OCI-LY7 (cell line): ENCODE data around the gene DAB2IP. TPM values are rescaled to one million over a fixed set of nuclear protein-coding genes. Genes with fewer than 3 reads are reported as not detected.

Experiments used
- BruUV-seq: library from RNA; stranded (reverse); fragments of 400-500 nt; replicated peaks from 2 replicates; lab custom pipeline; 2021; lab: Mats Ljungman, UMichigan
- CTCF ChIA-PET: fragments of 300-600 bp; sonication (Branson Sonifier 250); formaldehyde crosslinking; loops from one replicate; lab custom pipeline; 2022; ENCODE audit warnings: antibody characterized with exemption; ENCODE audit not compliant: unreplicated experiment; lab: Charles Lee
- POLR2A ChIA-PET: fragments of 300-600 bp; sonication (Branson Sonifier 250); formaldehyde crosslinking; loops from one replicate; lab custom pipeline; 2022; ENCODE audit warnings: antibody characterized with exemption; lab: Charles Lee
- DNase-seq: peaks from one replicate; pipeline ENCODE4 v3.0.0-alpha.2; 2015; ENCODE audit warnings: low spot score
- H2AFZ ChIP-seq: fragments of 200-600 bp; sonication (generic), shearing (Covaris generic); 2 replicates; pipeline ENCODE4 v1.6.1; 2014; ENCODE audit warnings: mild to moderate bottlenecking, antibody characterized with exemption, low read length, moderate library complexity
- H3K27ac ChIP-seq: fragments of 200-600 bp; sonication (generic); 2 replicates; pipeline ENCODE4 v1.5.1; 2014; ENCODE audit warnings: mixed run types, low read depth, mild to moderate bottlenecking, moderate library complexity, low read length, inconsistent platforms; ENCODE audit not compliant: poor library complexity, severe bottlenecking
- H3K36me3 ChIP-seq: fragments of 200-600 bp; sonication (generic); 2 replicates; pipeline ENCODE4 v1.6.1; 2014; ENCODE audit warnings: mild to moderate bottlenecking, antibody characterized with exemption, low read length, moderate library complexity, mixed read lengths; ENCODE audit not compliant: insufficient read depth
- H3K4me1 ChIP-seq: fragments of 200-600 bp; sonication (generic); 2 replicates; pipeline ENCODE4 v1.5.1; 2014; ENCODE audit warnings: mild to moderate bottlenecking, low read length; ENCODE audit not compliant: insufficient read depth, poor library complexity, severe bottlenecking
- H3K4me2 ChIP-seq: fragments of 200-600 bp; sonication (generic); 2 replicates; pipeline ENCODE4 v1.6.1; 2014; ENCODE audit warnings: mild to moderate bottlenecking, low read length
- H3K4me3 ChIP-seq: fragments of 200-600 bp; sonication (generic); 2 replicates; pipeline ENCODE4 v1.5.1; 2014; ENCODE audit warnings: mild to moderate bottlenecking, low read depth, low read length; ENCODE audit not compliant: poor library complexity, severe bottlenecking
- H3K79me2 ChIP-seq: fragments of 200-600 bp; sonication (generic); 2 replicates; pipeline ENCODE4 v1.6.1; 2016; ENCODE audit warnings: low read depth, mild to moderate bottlenecking, low read length, moderate library complexity, mixed read lengths; ENCODE audit not compliant: insufficient read depth
- H3K9me2 ChIP-seq: fragments of 200-600 bp; sonication (generic); 2 replicates; pipeline ENCODE4 v1.6.1; 2016; ENCODE audit warnings: mild to moderate bottlenecking, low read length, mixed read lengths; ENCODE audit not compliant: insufficient read depth
- H3K9me3 ChIP-seq: fragments of 200-600 bp; sonication (generic); 2 replicates; pipeline ENCODE4 v1.6.1; 2014; ENCODE audit warnings: mild to moderate bottlenecking, mixed run types, low read length, mixed read lengths
- H4K20me1 ChIP-seq: fragments of 200-600 bp; sonication (generic); 2 replicates; pipeline ENCODE4 v1.6.1; 2014; ENCODE audit warnings: mild to moderate bottlenecking, antibody characterized with exemption, low read length, moderate library complexity, mixed read lengths; ENCODE audit not compliant: insufficient read depth
- EZH2phosphoT487 ChIP-seq: fragments of 200-600 bp; sonication (generic); IDR thresholded peaks from 2 replicates; pipeline ENCODE4 v1.6.1; 2018; ENCODE audit warnings: low read depth, borderline replicate concordance, mild to moderate bottlenecking, mixed run types, antibody characterized with exemption, low read length, moderate library complexity, mixed read lengths
- intact Hi-C: fragments of 100-400 bp; cut with micrococcal nuclease; formaldehyde crosslinking; loops from one replicate; pipeline ENCODE4 v1.10.0; 2022; ENCODE audit not compliant: unreplicated experiment
- total RNA-seq, 2 experiments: library from RNA; depleted of rRNA in 1 of 2; stranded (reverse); fragments of >200 nt in 1 of 2; shearing (Covaris generic) in 1 of 2; gene quantifications; 2 replicates each; pipeline ENCODE4 v1.2.3, GENCODE V29; 2014 to 2022
- TF ChIP-seq, protein P1 (sequence below): fragments of 200-600 bp; sonication (generic); conservative IDR thresholded peaks from 2 replicates; pipeline ENCODE4 v1.5.1; 2014; ENCODE audit warnings: mild to moderate bottlenecking, antibody characterized with exemption, low read length, moderate library complexity, mixed read lengths

DAB2IP gene
- total RNA-seq, 2 experiments from 2014 or later, result 3.9 to 11.1 TPM

DNA sequence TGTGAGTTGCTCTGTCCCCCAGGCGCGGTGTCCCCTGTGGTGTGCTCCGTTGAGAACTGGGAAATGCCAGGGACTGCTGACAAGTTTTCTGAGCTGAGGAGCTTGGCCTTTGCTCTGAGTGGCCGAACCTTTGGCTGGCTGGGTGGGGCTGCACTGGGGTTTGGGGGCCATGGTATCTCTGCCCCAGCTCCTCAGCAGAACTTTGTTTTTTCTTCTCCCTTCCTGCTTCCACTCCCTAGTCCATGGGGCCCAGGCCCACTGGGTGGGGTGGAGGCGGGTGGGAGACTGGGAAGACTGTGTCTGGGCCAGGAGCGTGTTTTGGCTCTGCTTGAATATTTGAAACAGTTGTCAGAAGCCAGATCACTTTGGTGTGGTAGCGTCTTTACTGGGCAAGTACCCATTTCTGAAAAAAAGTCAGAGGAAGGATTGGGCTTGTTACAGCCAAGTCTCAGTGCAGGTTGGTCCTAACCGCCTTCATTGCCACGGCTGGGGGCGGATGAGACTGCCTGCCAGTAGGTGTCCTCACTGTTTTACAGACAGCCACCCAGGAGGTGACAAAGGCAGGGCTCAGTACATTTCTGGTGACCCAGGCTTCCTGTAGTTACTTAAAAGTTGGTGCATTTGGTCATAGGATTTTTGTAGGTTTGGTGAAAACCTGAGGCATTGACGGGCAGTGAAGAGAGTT lies 92.7 kb downstream of the DAB2IP start:
- TF ChIP-seq, protein P1, sequence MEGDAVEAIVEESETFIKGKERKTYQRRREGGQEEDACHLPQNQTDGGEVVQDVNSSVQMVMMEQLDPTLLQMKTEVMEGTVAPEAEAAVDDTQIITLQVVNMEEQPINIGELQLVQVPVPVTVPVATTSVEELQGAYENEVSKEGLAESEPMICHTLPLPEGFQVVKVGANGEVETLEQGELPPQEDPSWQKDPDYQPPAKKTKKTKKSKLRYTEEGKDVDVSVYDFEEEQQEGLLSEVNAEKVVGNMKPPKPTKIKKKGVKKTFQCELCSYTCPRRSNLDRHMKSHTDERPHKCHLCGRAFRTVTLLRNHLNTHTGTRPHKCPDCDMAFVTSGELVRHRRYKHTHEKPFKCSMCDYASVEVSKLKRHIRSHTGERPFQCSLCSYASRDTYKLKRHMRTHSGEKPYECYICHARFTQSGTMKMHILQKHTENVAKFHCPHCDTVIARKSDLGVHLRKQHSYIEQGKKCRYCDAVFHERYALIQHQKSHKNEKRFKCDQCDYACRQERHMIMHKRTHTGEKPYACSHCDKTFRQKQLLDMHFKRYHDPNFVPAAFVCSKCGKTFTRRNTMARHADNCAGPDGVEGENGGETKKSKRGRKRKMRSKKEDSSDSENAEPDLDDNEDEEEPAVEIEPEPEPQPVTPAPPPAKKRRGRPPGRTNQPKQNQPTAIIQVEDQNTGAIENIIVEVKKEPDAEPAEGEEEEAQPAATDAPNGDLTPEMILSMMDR, result peak; percentile 97
- no peak for TF ChIP-seq EZH2phosphoT487
- Histone ChIP-seq H2AFZ (peak overlapping the region; percentile 26; the same call in 1 of the 2 replicates), H4K20me1 (no peaks in the 10 kb centered on the region), H3K36me3 (no peaks in the 10 kb centered on the region), H3K4me3 (no peak overlapping the region), H3K9me3 (no peaks in the 10 kb centered on the region), H3K27ac (no peak overlapping the region), H3K4me2 (peak overlapping the region; percentile 29; the same call in 1 of the 2 replicates), H3K9me2 (no peaks in the 10 kb centered on the region), H3K4me1 (peaks cover 54% of the 10 kb centered on the region), H3K79me2 (no peaks in the 10 kb centered on the region)
- ChIA-PET CTCF (interaction anchor here (0.6 to 1.2 kb wide), 2 partner anchors 44 to 199 kb away, joined by 3 to 4 read pairs; no protein-coding TSS in a partner anchor), POLR2A (interaction anchor here (0.6 to 1.3 kb wide), 3 partner anchors 247 to 1150 kb away, joined by 3 read pairs; no protein-coding TSS in a partner anchor)
- intact Hi-C loops, result loop anchor here (1.0 to 2.0 kb wide), 4 partner anchors 57 to 272 kb away; no protein-coding TSS in a partner anchor
- no TSS peak for BruUV-seq
- DNase-seq, result peak; percentile 89

DNA sequence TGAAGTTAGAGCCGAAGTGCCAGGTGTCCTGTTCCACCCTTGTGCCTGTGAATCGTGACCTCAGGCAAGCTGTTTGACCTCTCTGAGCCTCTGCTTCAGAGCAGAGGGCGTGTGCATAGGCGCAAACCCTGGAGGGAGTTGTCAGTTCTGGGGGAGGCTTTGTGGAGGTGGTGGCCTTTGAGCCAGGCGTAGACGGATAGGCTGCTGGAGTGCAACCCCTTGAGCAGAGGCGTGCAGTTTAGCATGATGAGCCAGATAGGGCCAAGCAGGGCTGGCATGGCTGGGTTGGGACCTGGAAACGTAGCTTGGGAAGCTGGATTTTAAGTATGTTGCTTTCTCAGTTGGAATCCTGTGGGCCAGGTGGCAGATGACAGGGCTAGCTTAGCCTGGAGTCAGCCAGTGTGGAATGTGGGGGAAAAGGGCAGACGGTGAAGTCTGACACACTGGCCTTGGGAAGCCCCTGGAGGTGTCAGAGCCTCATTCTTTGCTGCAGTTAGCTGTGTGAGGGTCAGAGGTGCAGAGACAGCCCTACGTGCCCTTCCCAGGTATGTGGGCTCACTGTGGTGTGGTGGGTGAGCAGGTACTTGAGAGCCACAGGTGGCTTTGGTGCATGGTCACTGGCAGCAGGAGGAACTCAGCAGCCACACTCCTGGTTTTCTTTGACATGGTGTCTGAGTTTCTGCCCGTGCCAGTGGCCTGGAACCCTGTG lies 93.4 kb downstream of the DAB2IP start:
- TF ChIP-seq, protein P1, result peak; percentile 18; the same call in 1 of the 2 replicates
- TF ChIP-seq EZH2phosphoT487, result no peak
- intact Hi-C loops, result loop anchor here (1.0 to 2.0 kb wide), 4 partner anchors 58 to 271 kb away; no protein-coding TSS in a partner anchor
- H3K27ac ChIP-seq, result no peak overlapping the region
- POLR2A ChIA-PET, result interaction anchor here (1.0 kb wide), 1 partner anchor 258 kb away, joined by 3 read pairs; no protein-coding TSS in a partner anchor
- CTCF ChIA-PET, result interaction anchor here (0.6 to 1.2 kb wide), 4 partner anchors 36 to 198 kb away, joined by 3 to 4 read pairs (median 3); no protein-coding TSS in a partner anchor
- no peak for DNase-seq
- H3K9me2 ChIP-seq, result no peaks in the 10 kb centered on the region
- H3K79me2 ChIP-seq, result no peaks in the 10 kb centered on the region
- H4K20me1 ChIP-seq, result no peaks in the 10 kb centered on the region
- H3K36me3 ChIP-seq, result no peaks in the 10 kb centered on the region
- no peak overlapping the region for H3K4me3 ChIP-seq
- peak overlapping the region; percentile 17; the same call in 1 of the 2 replicates for H3K4me2 ChIP-seq
- H2AFZ ChIP-seq, result peak overlapping the region; percentile 23; the same call in 1 of the 2 replicates
- BruUV-seq, result no TSS peak
- H3K9me3 ChIP-seq, result no peaks in the 10 kb centered on the region
- peaks cover 51% of the 10 kb centered on the region for H3K4me1 ChIP-seq
